RWPE2 (cell line): ENCODE measurements around the gene FCGBP.

Source experiments
- ATAC-seq: fragments of 200-7000 bp; cut with Tn5 transposase; 3 replicates; pipeline ENCODE4 v1.9.1; 2021; ENCODE audit warnings: low read depth
- DNase-seq: peaks from one replicate; pipeline ENCODE4 v3.0.0-alpha.2; 2020; ENCODE audit warnings: low spot score
- H3K27ac ChIP-seq: fragments of 450-650 bp; 2 replicates; pipeline ENCODE4 v1.5.1; 2017; ENCODE audit warnings: mild to moderate bottlenecking; ENCODE audit not compliant: poor library complexity, severe bottlenecking
- H3K27me3 ChIP-seq: fragments of 250-450 bp; sonication (Bioruptor Pico); 2 replicates; pipeline ENCODE4 v1.5.1; 2021; ENCODE audit warnings: mild to moderate bottlenecking, moderate library complexity; ENCODE audit not compliant: insufficient read depth, poor library complexity, severe bottlenecking
- H3K36me3 ChIP-seq: fragments of 250-450 bp; sonication (Bioruptor Pico); 2 replicates; pipeline ENCODE4 v1.5.1; 2020; ENCODE audit warnings: low read depth, mild to moderate bottlenecking, moderate library complexity
- H3K4me1 ChIP-seq: fragments of 250-450 bp; sonication (Bioruptor Pico); 2 replicates; pipeline ENCODE4 v1.5.1; 2021; ENCODE audit warnings: mild to moderate bottlenecking, moderate library complexity; ENCODE audit not compliant: insufficient read depth, poor library complexity, severe bottlenecking
- H3K4me3 ChIP-seq: fragments of 250-450 bp; sonication (Bioruptor Pico); 2 replicates; pipeline ENCODE4 v1.5.1; 2021; ENCODE audit warnings: mild to moderate bottlenecking, moderate library complexity; ENCODE audit not compliant: severe bottlenecking
- H3K9me3 ChIP-seq: fragments of 250-450 bp; sonication (Bioruptor Pico); 2 replicates; pipeline ENCODE4 v1.5.1; 2021; ENCODE audit warnings: mild to moderate bottlenecking, moderate library complexity; ENCODE audit not compliant: severe bottlenecking
- CTCF ChIP-seq: fragments of 450-650 bp; IDR thresholded peaks from one replicate; pipeline ENCODE4 v1.5.1; 2017; ENCODE audit warnings: mild to moderate bottlenecking, moderate library complexity; ENCODE audit not compliant: poor library complexity, severe bottlenecking

FCGBP gene

GRCh38 chr19:39946532-39946931 is 12.1 kb upstream of the FCGBP start:
- DNase-seq = no peak

GRCh38 chr19:39943586-39943985 is 9.2 kb upstream of the FCGBP start:
- Histone ChIP-seq H3K4me3 (no peak overlapping the region), H3K27ac (no peak overlapping the region), H3K36me3 (no peaks in the 10 kb centered on the region), H3K4me1 (no peaks in the 10 kb centered on the region), H3K9me3 (no peaks in the 10 kb centered on the region), H3K27me3 (no peaks in the 10 kb centered on the region)
- ATAC-seq (no peak), DNase-seq (no peak)
- TF ChIP-seq CTCF = no peak

More at GRCh38 chr19:39946532-39946931, 12.1 kb upstream of the FCGBP start:
- Histone ChIP-seq H3K27me3 (no peaks in the 10 kb centered on the region), H3K9me3 (no peaks in the 10 kb centered on the region), H3K4me3 (no peak overlapping the region), H3K27ac (no peak overlapping the region), H3K36me3 (no peaks in the 10 kb centered on the region), H3K4me1 (no peaks in the 10 kb centered on the region)
- TF ChIP-seq CTCF = no peak
- ATAC-seq = no peak

GRCh38 chr19:39942366-39942730 is 7.9 kb upstream of the FCGBP start:
- Histone ChIP-seq H3K27me3 (no peaks in the 10 kb centered on the region), H3K9me3 (no peaks in the 10 kb centered on the region), H3K27ac (no peak overlapping the region), H3K36me3 (no peaks in the 10 kb centered on the region), H3K4me3 (no peak overlapping the region), H3K4me1 (no peaks in the 10 kb centered on the region)
- no peak for ATAC-seq
- DNase-seq = no peak
- no peak for TF ChIP-seq CTCF

GRCh38 chr19:39941615-39942365 is 7.4 kb upstream of the FCGBP start:
- H3K27ac ChIP-seq = no peak overlapping the region
- no peak for ATAC-seq

More at GRCh38 chr19:39941615-39942365, 7.4 kb upstream of the FCGBP start:
- Histone ChIP-seq H3K36me3 (no peaks in the 10 kb centered on the region), H3K4me1 (no peaks in the 10 kb centered on the region), H3K4me3 (no peak overlapping the region), H3K9me3 (no peaks in the 10 kb centered on the region), H3K27me3 (no peaks in the 10 kb centered on the region)
- DNase-seq = no peak
- no peak for TF ChIP-seq CTCF
